DMS 273 (cell line): ENCODE measurements around the gene FUT2.
"Not testable (repeated sequence)": the region's sequence is repeated elsewhere in the genome, so short reads cannot be mapped to it uniquely, and the experiment has no call there.

ENCODE experiments used
- DNase-seq: peaks from one replicate; lab custom pipeline; 2025; ENCODE audit not compliant: unreplicated experiment; lab: John Stamatoyannopoulos, UW

The FUT2 gene

GRCh38 chr19:48698046-48698445, 2.3 kb downstream of the FUT2 start:
- DNase-seq: no peak

- DNase-seq: no peak
Observed at GRCh38 chr19:48702701-48703100, 6.9 kb downstream of the FUT2 start.

DNA sequence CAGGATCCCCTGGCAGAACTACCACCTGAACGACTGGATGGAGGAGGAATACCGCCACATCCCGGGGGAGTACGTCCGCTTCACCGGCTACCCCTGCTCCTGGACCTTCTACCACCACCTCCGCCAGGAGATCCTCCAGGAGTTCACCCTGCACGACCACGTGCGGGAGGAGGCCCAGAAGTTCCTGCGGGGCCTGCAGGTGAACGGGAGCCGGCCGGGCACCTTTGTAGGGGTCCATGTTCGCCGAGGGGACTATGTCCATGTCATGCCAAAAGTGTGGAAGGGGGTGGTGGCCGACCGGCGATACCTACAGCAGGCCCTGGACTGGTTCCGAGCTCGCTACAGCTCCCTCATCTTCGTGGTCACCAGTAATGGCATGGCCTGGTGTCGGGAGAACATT, 7.5 kb downstream of the FUT2 start:
- no peak for DNase-seq

DNA sequence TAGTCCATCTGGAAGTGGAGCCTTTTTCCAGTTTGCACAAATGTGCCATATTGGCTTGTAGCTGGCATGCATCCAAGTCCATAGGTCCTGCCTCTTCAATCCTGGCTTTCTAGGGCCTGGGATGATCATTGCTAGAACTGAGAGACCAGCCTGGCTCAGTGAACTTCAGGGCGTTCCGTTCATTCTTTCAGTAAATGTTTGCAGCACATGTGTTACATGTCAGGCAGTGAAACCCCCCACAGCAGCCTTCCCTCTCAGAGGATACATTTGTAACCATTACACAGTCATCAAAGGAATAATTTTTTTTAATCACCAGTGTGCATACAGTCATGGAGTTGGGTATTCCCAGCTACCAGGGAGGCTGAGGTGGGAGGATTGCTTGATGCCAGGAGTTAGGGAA, 9.7 kb downstream of the FUT2 start:
- peak; percentile 82 for DNase-seq

- DNase-seq: no peak
Observed at GRCh38 chr19:48708471-48708870, 12.7 kb downstream of the FUT2 start.

DNA sequence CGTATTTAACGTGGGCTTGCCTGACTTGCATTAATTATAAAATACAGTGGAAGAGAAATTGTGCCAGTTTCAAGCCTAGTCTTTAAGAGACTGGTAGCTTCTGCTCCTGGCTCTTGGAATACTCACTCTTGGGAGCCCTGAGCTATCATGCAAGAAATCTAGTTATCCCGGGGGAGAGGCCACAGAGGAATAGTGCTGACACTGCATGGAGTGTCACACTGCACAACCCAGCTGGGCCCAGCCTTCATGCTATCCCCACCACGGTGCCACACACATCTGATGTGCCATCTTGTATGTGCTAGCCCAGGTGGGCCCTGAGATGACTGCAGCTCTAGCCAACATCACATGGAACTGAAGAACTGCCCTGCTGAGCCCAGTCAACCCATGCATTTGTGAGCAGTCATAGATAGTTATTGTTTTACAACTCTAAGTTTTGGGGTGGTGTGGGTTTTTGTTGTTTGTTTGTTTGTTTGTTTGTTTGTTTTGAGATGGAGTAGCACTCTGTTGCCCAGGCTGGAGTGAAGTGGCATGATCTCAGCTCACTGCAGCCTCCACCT, 15.4 kb downstream of the FUT2 start:
- DNase-seq: no peak

GRCh38 chr19:48713041-48713863, 17.5 kb downstream of the FUT2 start:
- DNase-seq: peak; percentile 38

DNA sequence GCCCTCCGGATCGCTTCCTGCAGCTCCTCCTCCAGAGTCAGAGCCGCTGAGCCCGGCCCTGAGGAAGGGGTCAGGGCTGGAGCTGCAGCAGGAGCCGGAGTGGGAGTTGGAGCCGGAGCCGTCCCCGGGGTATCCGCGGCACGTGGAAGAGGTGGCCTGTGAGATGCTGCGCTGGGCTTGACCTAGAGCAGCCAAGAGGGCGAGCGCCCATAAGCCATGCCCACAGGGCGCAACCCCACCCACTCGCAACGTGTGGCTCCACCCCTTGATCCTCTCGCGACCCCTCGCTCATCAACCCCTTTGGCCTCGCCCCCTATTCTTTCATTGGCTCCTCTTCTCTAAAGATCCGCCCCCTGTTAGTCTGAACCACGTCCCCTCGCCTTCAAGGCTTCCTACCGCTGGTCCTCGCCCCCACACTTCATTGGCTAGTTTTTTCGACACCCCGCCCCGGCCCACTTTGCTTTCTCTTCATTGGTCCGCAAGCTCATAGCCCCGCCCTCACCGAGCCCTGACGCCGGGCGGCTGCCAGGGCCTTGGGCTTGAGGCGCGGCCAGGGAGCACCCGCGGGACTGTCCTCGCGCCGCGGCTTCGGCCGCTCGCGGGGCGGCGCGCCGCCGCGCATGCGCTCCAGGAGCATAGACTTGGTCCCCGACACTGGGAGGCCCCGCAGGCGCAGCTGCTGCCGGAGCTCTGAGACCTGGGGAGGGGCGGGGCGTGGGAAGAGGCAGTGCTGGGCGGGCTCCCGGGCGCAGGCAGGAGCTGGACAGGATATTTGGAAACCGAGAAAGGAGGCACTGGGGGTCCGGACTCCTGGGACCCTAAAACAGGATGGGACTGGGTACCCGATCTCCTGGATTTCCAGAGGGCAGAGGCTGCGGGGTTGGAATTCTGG, 18.3 kb downstream of the FUT2 start:
- peak; percentile 100 for DNase-seq

DNA sequence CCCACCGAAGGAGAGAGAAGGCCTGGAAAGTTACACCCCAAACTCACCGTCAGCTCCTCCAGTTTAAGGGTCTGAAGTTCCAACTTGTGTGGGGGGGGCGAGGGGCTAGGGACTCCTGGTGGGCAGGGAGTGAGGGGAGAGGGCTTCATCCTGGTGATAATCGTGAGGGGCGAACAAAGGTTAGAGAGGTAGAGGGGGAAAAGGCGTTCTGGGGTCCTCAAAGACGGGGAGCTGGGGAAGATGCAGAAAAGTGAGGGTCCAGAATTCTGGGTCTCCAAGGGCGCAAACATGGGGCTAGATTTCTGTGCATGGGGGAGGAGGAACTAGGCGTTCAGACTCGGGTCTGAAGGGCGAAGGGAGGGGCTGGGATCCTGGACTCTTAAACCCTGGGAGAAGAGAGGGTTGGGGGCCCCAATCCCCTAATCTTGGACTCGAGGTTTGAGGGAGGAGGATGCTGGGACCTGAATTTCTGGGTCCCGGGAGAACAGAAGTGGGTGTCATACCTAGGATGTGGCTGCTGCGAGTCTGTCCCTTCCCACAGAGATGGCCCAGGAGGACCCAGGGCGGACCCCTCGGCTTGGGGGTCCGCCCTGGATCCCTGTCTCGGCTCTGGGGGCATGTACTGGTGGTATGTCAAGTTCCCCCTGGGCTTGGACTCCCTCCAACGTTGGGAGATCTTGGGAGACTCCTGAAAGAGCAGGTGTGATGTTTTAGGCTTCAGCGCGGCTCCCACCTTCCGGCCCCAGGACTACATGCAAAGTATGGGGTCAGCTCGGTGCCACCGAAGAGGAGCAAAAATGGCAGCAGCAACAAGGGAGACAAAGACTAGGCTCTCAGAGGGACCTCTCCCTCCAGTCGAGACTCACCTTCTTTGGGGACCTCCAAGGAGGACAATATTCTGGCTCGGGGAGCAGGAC, 19.2 kb downstream of the FUT2 start:
- DNase-seq: peak; percentile 68

DNA sequence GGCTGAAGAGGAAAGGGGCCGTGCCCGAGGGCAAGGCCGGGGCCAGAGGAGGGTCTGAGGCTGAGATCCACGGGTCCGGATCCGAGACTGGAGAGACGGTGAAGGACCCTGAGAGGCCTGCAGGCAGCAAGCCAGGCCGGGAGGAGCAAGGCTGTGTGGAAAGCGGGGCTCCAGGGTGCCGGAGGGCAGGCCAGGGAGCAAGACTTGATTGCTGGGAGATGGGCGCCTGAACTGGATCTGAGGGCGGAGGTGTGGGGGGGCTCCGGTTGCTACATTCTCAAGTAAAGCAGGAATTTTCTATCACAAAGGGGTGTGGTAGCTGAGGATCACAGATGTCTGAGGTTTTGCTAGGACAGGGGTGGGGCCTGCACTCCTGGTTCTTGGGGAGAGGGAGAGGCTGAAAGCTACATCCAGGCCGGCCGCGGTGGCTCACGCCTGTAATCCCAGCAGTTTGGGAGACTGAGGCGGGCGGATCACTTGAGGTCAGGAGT, 20.0 kb downstream of the FUT2 start:
- peak; percentile 83 for DNase-seq

DNA sequence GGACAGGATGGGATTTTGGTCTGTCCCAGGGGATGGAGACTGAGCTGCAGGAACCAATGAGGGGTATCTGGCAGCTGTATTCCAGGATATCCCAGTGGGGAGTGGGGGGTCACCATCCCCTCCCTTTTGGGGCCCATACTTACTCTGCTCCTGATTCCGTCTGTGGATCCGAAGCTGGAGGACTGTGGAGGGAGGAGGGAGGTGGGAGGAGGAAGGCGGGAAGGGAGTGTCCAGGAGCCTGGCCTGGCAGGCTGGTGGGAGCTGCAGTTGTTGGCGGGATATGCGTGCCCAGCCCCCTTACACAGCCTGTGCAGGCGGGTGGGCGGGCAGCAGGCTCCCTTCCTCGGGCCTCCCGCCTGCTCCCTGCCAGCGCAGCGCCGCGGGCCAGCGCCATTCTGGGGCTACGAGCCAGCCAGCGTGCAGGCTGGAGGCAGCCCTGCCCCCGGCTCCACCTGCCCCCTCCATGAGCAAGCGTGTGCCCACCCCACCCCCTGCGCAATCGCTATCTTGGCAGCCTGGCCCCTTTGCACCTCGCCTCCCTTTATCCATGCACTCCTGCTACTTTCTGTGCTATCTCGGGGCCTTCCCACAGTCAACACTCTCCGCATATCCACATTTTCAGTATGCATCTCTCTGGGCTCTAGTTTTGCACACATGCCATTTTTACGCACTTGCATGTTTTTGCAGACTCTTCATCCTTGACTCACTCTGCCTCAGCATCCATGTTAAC, 21.0 kb downstream of the FUT2 start:
- peak; percentile 95 for DNase-seq

GRCh38 chr19:48718106-48718505, 22.3 kb downstream of the FUT2 start:
- not testable (repeated sequence) for DNase-seq

DNA sequence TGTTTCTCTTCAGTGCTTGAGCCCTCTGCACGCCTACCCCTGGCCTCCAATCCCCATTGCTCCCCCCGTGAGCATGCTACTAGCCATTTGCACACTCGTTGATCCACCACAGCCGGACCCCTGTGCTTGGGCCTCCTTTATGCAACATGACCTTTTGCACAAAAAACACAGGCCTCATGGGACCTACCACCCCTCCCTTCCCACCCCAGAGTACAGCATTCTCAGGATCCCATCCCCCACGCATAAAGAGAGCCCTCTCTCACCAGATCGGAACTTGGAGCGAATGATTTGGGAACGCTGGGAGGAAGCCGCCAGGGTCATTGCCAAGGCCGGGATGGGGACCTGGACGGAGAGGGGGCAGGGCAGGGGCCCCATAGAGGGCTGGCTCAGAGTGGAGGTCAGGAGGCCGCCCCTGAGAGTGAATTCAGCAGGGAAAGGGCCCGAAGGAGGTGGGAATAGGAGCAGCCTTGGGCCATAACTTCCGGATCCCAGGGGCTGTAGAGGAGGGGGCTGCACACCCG, 23.0 kb downstream of the FUT2 start:
- DNase-seq: no peak

- DNase-seq: peak; percentile 46
Observed at GRCh38 chr19:48719263-48720171, 23.7 kb downstream of the FUT2 start, which contains the start of gene MAMSTR. Gene MAMSTR (minus strand): TSS chr19:48719725. CDS start chr19:48719031, 694 bp downstream.

DNA sequence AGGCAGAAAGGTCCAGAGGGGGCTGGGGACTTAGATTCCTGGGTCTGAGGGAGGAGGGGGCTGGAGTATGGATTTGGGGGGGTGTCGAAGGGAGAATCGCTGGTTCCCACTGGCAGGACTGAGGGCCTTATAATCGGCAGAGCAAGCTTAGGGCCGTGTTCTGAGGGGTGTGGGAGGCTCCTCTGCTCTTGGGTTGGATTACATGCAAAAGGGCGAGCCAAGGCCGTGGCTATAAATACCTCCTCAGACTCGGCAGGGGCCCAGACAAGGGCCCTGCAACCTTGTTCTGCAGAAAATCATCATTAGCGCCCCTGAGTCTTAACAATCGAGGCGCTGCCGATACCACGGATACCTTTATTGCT, 24.5 kb downstream of the FUT2 start:
- DNase-seq: no peak

GRCh38 chr19:48720613-48721296, 25.0 kb downstream of the FUT2 start:
- DNase-seq: peak; percentile 100

GRCh38 chr19:48722196-48722708, 26.5 kb downstream of the FUT2 start:
- no peak for DNase-seq
